ENCODE measurements around the gene BRSK1.

BRSK1 gene

GRCh38 chr19:55311797-55312196, 28.0 kb downstream of the BRSK1 start:
- no peak overlapping the region for H3K4me3 ChIP-seq (ENCODE audit: low read depth, low read length)
- TF ChIP-seq CTCF (IDR thresholded peaks at IDR 0.05; ENCODE audit: low read depth, low read length, missing control alignments), result no peak
- no peak for DNase-seq (ENCODE audit: low read depth)

DNA sequence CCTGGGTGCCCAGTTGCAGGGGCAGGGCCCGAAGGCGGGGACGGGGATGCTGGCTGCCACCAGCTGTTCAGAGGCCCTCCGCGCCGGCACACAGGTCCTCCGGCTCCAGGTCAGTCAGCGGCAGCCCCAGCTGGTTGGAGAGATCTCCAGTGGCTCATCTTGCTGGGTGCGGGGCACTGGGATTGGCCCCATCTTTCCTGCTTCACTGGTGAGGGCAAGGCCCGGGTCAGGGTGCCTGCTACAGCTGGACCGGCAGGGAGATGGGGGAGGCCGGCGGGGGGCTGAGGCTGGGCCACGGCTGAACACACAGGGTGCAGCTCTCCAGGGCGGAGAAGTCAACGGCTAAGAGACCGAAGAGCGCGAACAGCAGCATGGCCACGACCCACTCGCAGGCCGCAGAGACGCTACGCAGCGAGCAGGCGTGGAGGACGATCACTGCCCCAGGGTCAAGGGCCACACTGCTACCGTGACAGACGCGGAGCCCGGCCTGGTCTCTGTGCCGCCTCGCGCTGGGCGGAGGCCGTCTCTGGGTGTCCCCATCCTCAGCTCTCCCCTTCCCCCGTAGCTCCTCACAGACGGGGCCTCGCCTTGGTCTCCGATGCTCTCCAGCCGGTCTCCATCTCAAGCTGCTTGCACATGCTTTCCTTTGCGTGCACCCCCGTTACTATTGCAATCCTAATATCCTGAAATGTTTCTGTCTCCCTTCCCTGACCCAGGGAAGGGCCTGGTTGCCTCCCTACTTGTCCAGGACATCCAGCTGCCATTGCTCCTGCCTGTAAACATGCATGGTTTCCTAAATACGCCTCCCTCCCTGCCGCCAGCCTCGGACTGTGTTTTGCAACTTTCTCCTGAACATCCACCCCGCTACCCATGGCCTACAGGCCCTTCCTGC, 29.1 kb downstream of the BRSK1 start:
- TF ChIP-seq CTCF (IDR thresholded peaks at IDR 0.05; ENCODE audit: low read depth, low read length, missing control alignments), result no peak
- no peak overlapping the region for H3K4me3 ChIP-seq (ENCODE audit: low read depth, low read length)
- no peak for DNase-seq (ENCODE audit: low read depth)

DNA sequence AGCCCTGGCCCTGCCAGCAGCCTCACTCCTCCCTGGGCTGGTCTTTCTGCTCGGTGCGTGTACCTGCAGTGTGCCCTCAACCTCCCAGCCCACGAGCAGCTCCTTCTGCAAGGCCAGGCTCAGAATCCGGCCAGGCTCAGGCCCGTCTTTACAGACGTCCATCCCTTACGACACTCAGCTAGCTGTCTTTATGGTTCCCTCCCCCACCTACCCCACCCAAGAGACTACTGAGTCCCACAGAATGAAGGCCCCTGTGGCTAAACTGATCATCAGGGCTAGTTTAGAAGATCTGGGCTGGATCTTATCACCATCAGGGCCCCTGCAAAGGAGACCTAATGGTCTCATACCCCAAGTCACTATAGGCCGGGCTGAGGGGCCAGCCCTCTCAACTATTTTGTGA, 30.6 kb downstream of the BRSK1 start:
- no peak overlapping the region for H3K4me3 ChIP-seq (ENCODE audit: low read depth, low read length)
- DNase-seq (ENCODE audit: low read depth), result no peak
- TF ChIP-seq CTCF (IDR thresholded peaks at IDR 0.05; ENCODE audit: low read depth, low read length, missing control alignments), result no peak

GRCh38 chr19:55315956-55316525, 32.2 kb downstream of the BRSK1 start:
- no peak for DNase-seq (ENCODE audit: low read depth)
- H3K4me3 ChIP-seq (ENCODE audit: low read depth, low read length), result no peak overlapping the region
- no peak for TF ChIP-seq CTCF (IDR thresholded peaks at IDR 0.05; ENCODE audit: low read depth, low read length, missing control alignments)

DNA sequence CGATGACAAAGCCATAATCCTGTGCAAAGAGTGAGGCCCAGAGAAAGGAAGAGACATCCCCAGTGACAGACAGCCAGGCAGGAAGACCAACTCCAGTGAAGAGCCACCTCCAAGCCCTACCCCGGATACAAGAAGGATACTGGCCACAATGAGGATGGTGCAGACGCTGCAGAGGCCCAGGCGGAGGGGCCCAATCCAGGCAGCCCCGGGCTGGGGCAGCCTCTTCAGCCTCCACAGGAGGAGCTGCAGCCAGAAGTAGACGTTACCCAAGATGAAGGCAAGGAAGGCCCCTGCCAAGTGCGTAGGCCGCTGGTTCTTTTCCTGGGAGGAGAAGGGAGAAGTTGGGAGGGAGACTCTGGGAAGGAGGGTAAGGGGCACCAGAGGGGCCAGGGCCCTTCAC, 32.8 kb downstream of the BRSK1 start:
- no peak for TF ChIP-seq CTCF (IDR thresholded peaks at IDR 0.05; ENCODE audit: low read depth, low read length, missing control alignments)
- DNase-seq (ENCODE audit: low read depth), result no peak
- H3K4me3 ChIP-seq (ENCODE audit: low read depth, low read length), result no peak overlapping the region

DNA sequence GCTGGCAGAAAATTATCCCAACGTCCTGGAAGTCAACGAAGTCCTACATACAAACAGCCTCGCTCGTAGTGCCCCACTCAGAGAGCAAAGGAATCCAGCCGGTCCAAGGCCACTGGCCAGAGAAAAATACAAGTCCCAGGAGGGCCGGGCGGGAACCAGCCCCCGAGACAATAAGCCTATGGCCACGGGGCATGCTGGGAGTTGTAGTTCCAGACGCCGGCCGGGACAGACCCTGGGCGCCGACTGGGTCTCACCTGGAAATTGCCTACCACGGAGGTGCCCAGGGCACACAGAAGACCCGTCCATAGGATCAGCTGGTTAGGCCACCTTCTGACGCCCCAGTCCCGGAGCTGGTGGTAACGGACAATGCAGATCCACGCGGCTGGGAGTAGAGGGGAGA, 36.0 kb downstream of the BRSK1 start:
- TF ChIP-seq CTCF (IDR thresholded peaks at IDR 0.05; ENCODE audit: low read depth, low read length, missing control alignments), result no peak
- no peak overlapping the region for H3K4me3 ChIP-seq (ENCODE audit: low read depth, low read length)
- no peak for DNase-seq (ENCODE audit: low read depth)

All from GM12864 (cell line).